GM18507 (cell line): ENCODE measurements around the gene PRELID3B.
"Not testable (repeated sequence)": the region's sequence is repeated elsewhere in the genome, so short reads cannot be mapped to it uniquely, and the experiment has no call there.

Experiments
- DNase-seq: peaks from one replicate; pipeline ENCODE4 v3.0.0; 2011; ENCODE audit warnings: low read depth; ENCODE audit not compliant: insufficient read length; ENCODE audit errors: extremely low spot score
- FAIRE-seq: peaks from 2 replicates; lab custom pipeline; 2011; peaks lifted over from hg19 to GRCh38; lab: Jason Lieb, UNC

PRELID3B gene

DNA sequence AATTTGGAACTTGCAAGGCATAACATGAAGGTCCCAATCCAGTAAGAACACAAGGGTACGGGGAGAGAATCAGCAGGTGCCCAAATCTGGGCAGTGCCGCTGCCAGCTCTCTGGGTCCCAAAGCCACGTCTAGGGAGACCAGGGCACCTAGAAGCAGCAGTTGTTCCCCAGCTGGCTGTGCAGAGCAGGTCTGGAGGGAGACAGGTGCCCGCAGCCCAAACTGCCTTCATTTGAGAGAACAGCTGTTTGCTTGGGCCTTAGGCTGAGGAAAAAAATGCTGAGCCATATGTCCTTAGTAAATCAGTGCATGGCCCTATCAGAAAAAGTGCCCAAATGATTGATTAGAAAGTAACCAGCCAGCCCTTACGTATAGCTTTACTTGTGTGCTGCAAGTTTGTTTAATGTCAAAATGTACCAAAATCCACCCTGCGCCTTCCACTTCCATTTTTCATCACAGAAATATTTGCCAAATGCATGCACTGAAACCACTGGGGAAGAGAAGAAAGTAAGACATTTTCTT lies 9.1 kb upstream of the PRELID3B start:
- DNase-seq (no peak), FAIRE-seq (no peak)

GRCh38 chr20:59050437-59050836 lies 7.9 kb upstream of the PRELID3B start:
- DNase-seq, result no peak
- no peak for FAIRE-seq

- DNase-seq (no peak), FAIRE-seq (no peak)
These were observed 6.1 kb upstream of the PRELID3B start for GRCh38 chr20:59048681-59049030.

DNA sequence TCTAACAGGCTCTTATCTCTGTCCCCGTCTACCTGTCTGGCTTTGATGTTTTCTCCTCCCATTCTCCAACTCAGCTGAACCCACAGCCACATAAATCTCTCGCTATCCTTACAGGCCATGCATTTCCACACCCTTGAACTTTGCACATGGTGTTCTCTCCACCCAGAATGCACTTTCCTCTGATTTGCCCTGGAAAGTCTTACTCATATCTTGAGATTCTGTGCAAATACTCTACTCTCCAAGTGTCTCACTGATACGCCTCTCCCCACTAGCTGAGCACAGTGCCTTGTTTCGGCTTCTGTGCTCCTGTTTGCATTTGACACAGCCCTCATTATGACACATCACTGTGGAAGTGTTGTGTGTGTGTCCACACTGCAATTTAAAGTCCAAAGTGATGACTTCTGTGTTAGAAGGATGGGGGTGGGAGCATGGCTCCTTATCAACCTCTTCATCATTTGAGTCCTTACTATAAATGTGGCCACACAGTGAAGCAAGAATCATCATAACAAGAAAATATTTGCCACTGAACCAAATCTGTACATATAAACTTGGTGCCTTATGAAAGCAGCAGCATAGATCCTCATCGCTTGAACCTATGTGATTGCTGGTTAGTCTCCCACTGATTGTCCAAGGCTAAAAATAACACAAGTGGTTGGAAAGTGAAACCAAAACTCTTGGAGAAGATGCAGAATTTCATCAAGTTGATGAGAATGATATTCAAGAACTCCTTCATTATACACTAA lies 5.5 kb upstream of the PRELID3B start:
- DNase-seq, result no peak
- no peak for FAIRE-seq

GRCh38 chr20:59046862-59047261 lies 4.3 kb upstream of the PRELID3B start:
- no peak for DNase-seq
- FAIRE-seq, result no peak

DNA sequence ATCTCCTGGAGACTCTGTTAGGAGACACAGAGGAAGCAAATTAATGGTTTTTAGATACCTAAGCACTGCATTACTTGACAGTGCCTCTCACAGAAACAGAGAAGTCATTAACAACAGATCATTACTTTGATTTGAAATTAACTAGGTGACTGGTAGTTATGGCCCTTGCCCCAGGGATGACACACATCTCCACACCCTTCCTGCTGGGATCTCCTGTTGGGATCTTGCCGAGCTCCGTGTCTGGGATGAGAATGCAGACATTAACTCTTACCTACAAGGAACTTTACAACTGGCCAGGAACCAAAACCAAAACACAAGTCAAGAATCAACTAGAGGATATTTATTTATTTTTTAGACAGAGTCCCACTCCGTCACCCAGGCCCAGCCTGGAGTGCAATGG lies 2.2 kb upstream of the PRELID3B start:
- DNase-seq (no peak), FAIRE-seq (no peak)

DNA sequence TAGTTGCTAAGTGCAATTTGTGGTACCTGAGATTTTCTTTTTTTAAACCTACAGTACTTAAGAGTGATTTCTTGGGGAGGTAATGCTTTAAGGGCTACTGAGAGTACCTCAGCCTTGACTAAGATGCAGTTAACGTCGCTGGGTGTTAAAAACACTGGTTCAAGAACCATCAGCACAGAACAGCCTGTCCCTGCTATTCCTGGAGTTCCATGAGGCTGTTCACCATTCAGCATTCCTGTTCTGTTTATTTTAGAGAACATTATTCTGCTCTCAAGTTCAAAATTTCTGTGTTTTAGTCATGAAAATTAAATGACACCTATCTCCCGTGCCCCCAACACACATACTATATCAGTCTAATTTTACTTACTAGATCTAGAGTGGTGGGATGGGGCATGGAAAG lies 1.7 kb upstream of the PRELID3B start:
- DNase-seq, result no peak
- FAIRE-seq, result no peak

GRCh38 chr20:59043698-59044097 lies 1.1 kb upstream of the PRELID3B start:
- DNase-seq (no peak), FAIRE-seq (no peak)

DNA sequence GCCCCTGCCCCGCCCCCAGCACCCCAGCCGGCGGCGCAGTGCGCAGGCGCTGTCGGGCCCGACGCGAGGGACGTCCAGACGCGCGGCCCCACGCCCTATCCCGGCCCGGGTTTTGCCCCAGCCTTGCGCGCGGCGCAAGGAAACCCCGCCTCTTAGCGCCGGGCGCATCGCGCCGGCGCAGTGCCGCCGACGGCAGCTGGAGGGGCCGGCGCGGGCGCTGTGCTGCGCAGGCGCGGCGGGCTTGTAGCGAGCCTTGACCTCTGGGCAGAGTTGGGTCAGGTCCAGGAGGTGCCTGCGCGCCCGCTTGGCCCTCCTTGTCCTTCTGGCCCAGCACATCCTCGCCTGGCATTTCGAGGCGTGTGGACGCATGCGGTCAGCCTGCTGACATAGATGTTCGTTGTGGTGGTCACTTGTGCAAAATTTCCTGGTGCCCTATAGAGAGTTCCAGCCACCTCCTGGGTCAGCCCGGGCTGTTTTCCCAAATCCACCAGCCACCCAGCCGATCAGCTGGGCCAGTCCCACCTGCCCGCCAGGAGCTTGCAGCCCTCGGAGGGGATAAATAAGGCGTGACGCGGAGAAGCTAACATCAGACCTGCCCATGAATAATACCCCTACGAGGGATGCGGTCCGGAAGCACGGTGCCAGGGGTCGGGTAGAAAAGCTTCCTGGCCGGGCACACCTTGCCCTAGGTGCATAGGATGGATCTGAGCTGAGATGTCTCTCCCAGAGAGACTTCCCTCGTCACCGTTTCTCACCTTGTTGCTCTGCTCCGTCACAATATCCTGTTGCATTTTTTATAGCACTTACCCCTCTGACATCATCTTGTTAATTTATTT lies 428 bp upstream of the PRELID3B start:
- peak; percentile 73 for FAIRE-seq
- DNase-seq, result peak; percentile 98

GRCh38 chr20:59041487-59041886 lies 1.1 kb downstream of the PRELID3B start:
- DNase-seq, FAIRE-seq: not testable (repeated sequence)

GRCh38 chr20:59040667-59041066 lies 1.9 kb downstream of the PRELID3B start:
- FAIRE-seq, result no peak

DNA sequence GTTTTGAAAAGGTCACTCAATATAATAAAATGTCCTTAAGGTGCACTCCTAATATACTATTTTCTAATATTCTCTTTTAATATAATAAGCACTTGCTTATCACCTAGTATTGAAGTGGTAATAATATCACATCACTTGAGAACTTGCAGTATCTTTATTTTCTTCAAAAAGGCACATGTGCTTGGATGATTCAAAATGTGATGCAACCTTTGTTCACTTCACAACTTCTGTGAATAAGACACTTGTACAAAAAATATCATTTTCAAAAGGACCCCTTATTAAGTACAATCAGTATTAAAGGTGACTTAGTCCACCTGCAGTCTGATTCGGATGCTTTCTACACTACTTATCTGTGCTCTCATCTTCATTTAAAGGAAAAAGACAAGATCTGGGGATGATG lies 3.4 kb downstream of the PRELID3B start:
- DNase-seq (no peak), FAIRE-seq (no peak)

More at GRCh38 chr20:59040667-59041066, 1.9 kb downstream of the PRELID3B start:
- DNase-seq, result no peak

- DNase-seq (no peak), FAIRE-seq (no peak)
These were observed 5.2 kb downstream of the PRELID3B start for GRCh38 chr20:59037386-59037785.

DNA sequence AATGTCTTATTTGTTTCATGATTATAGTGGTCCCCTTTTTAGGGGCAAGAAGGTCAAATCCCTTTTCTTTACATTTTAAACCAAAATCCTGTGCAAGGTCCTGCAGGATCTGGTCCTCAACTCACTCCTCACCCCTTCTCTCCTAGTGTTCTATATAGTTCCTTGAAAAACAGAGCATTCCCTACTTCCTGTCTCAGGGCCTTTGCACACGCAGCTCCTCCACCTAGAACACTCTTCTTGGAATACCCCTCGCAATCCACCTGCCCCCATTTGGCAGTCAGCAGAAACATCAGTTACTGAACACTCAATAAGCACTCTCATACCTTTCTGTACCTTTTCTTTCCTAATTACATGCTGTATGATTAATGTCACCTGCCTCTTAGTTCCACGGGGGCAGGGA lies 7.2 kb downstream of the PRELID3B start:
- FAIRE-seq (no peak), DNase-seq (no peak)

- DNase-seq (no peak), FAIRE-seq (no peak)
These were observed 8.9 kb downstream of the PRELID3B start for GRCh38 chr20:59033616-59034165.

DNA sequence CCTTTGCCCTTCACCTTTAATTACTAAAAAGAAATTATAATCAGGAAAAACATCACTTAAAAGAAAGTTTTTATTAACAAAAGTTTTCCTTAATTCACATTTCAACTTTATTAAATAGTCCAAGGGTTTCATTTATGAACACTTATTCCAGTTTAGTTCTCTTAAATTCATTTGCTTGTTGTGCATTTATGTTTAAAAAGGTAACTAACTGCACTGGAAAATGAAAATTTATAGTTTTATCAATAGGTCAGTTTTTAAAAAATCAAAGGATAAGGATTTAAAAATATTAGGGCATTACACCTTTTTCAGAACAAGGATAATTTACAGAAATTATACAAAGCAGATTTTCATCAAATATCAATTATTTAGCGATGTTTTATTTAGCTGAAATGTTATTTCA lies 9.5 kb downstream of the PRELID3B start:
- FAIRE-seq (no peak), DNase-seq (no peak)

DNA sequence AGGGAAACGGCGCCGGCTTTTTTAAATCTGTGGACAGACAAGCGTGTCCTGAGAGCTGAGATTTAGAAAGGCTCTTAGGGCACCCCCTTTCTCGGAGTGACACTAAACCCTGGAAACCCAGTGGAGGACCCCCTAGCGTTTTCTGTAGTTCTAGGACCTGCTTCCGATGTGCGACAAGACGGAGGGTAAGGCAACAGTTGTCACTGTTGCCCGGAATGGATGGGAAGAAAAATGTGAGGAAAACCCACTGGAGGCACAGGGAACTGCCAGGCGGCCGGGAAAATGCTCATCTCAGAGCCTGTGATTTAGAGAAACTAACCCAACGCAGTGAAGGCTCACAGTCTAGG lies 9.9 kb downstream of the PRELID3B start:
- FAIRE-seq, result no peak
- DNase-seq, result no peak

- FAIRE-seq (peak; percentile 76), DNase-seq (peak; percentile 88)
These were observed 10.4 kb downstream of the PRELID3B start, which contains the start of gene ATP5F1E for GRCh38 chr20:59032023-59032712. Gene ATP5F1E (minus strand): TSS chr20:59032335. CDS start chr20:59032251, 84 bp downstream.

- FAIRE-seq, result no peak
- no peak for DNase-seq
These were observed 11.0 kb downstream of the PRELID3B start for GRCh38 chr20:59031564-59032022.
